HK-2 (cell line): ENCODE results near the gene BPHL.
"Not testable (repeated sequence)": the region's sequence is repeated elsewhere in the genome, so short reads cannot be mapped to it uniquely, and the experiment has no call there.

Source experiments
- DNase-seq: peaks from one replicate; pipeline ENCODE4 v3.0.0-alpha.2; 2018; ENCODE audit not compliant: unreplicated experiment

The BPHL gene

GRCh38 chr6:3122823-3123182 is 4.3 kb downstream of the BPHL start:
- DNase-seq, result no peak

- DNase-seq, result no peak
These were observed 6.2 kb downstream of the BPHL start for GRCh38 chr6:3124667-3125066.

- DNase-seq, result no peak
These were observed 7.3 kb downstream of the BPHL start for GRCh38 chr6:3125815-3126214.

- DNase-seq, result no peak
These were observed 10.0 kb downstream of the BPHL start for GRCh38 chr6:3128356-3129108.

- no peak for DNase-seq
These were observed 13.2 kb downstream of the BPHL start for GRCh38 chr6:3131695-3132094.

- no peak for DNase-seq
These were observed 15.0 kb downstream of the BPHL start for GRCh38 chr6:3133515-3133914.

GRCh38 chr6:3135668-3136291 is 17.3 kb downstream of the BPHL start:
- no peak for DNase-seq

- no peak for DNase-seq
These were observed 17.9 kb downstream of the BPHL start for GRCh38 chr6:3136292-3137011.

GRCh38 chr6:3137057-3137777 is 18.7 kb downstream of the BPHL start:
- DNase-seq, result peak; percentile 30

GRCh38 chr6:3137873-3138272 is 19.4 kb downstream of the BPHL start:
- not testable (repeated sequence) for DNase-seq

- no peak for DNase-seq
These were observed 19.8 kb downstream of the BPHL start for GRCh38 chr6:3138341-3138740.

- DNase-seq, result peak; percentile 64
These were observed 20.8 kb downstream of the BPHL start for GRCh38 chr6:3139090-3139903.

- no peak for DNase-seq
These were observed 21.7 kb downstream of the BPHL start for GRCh38 chr6:3140201-3140600.

GRCh38 chr6:3142536-3142935 is 24.0 kb downstream of the BPHL start:
- DNase-seq, result no peak

GRCh38 chr6:3143158-3143557 is 24.6 kb downstream of the BPHL start:
- no peak for DNase-seq

- DNase-seq, result no peak
These were observed 26.1 kb downstream of the BPHL start for GRCh38 chr6:3144571-3144970.

GRCh38 chr6:3147914-3148757 is 29.6 kb downstream of the BPHL start:
- no peak for DNase-seq

GRCh38 chr6:3151691-3152090 is 33.2 kb downstream of the BPHL start:
- DNase-seq, result no peak

GRCh38 chr6:3152689-3153088 is 34.2 kb downstream of the BPHL start:
- DNase-seq, result no peak

- not testable (repeated sequence) for DNase-seq
These were observed 36.9 kb downstream of the BPHL start for GRCh38 chr6:3155416-3155815.
